Stimulated activated effector memory CD8-positive, alpha-beta T cell treated with anti-CD3 and anti-CD28 coated beads, Interleukin-12 subunit alpha, Interleukin-12 subunit beta, amount 100 ng/mL, for 72 hours (primary cell): ENCODE results near the gene UBN1.
"Not testable (repeated sequence)": the region's sequence is repeated elsewhere in the genome, so short reads cannot be mapped to it uniquely, and the experiment has no call there.

Experiments used
- ATAC-seq: fragments of 150-1000 bp; cut with Tn5 transposase; 2 replicates; pipeline ENCODE4 v1.10.0; 2021
- DNase-seq, 2 donors: peaks; one replicate each; pipeline ENCODE4 v3.0.0; 2021 to 2022; ENCODE audit warnings: low spot score in 2 of 2
- H3K27ac Mint-ChIP-seq: one replicate; pipeline ENCODE4 v1.8.0; 2022; ENCODE audit warnings: mild to moderate bottlenecking, mixed read lengths
- H3K36me3 Mint-ChIP-seq: one replicate; pipeline ENCODE4 v1.8.0; 2022; ENCODE audit warnings: mild to moderate bottlenecking, mixed read lengths
- H3K4me1 Mint-ChIP-seq: one replicate; pipeline ENCODE4 v1.8.0; 2022; ENCODE audit warnings: mixed read lengths
- H3K4me3 Mint-ChIP-seq: one replicate; pipeline ENCODE4 v1.8.0; 2022; ENCODE audit warnings: mild to moderate bottlenecking, mixed read lengths
- H3K9me3 Mint-ChIP-seq: one replicate; pipeline ENCODE4 v1.8.0; 2022; ENCODE audit warnings: mixed read lengths

The UBN1 gene

DNA sequence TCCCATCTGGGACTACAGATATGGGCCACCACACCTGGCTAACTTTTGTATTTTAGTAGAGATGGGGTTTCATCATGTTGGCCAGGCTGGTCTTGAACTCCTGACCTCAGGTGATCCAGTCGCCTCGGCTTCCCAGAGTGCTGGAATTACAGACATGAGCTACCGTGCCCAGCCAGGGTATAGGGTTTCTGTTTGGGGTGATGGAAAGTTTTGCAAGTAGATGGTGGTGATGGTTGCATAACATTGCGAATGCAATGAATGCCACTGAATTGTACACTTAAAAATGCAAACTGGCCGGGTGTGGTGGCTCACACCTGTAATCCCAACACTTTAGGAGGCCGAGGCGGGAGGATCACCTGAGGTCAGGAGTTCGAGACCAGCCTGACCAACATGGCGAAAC is 49.5 kb downstream of the UBN1 start:
- H3K9me3 Mint-ChIP-seq, DNase-seq, H3K27ac Mint-ChIP-seq, H3K4me3 Mint-ChIP-seq, H3K36me3 Mint-ChIP-seq, ATAC-seq, H3K4me1 Mint-ChIP-seq: not testable (repeated sequence)

DNA sequence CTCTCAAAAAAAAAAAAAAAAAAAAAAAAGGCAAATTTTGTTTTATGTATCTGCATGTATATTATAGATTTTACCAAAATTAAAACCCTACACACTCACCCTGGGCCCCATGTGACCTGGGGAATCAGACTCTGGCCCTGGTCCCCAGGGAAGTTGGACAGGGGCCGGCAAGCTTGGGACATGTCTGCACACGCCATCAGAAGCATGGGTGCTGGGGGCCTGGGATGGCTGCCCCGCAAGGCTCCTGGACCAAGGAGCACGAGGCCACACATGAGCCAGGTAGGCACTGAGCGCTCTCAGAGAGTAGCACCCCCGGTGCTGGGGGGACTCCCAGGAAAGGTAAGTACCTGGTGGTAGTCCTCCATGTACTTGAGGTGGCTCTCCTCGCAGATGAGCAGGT is 50.0 kb downstream of the UBN1 start:
- Mint-ChIP-seq H3K4me3 (no peak overlapping the region), H3K9me3 (no peaks in the 10 kb centered on the region), H3K4me1 (no peaks in the 10 kb centered on the region), H3K27ac (no peak overlapping the region), H3K36me3 (no peaks in the 10 kb centered on the region)
- DNase-seq (no peak), ATAC-seq (no peak)

DNA sequence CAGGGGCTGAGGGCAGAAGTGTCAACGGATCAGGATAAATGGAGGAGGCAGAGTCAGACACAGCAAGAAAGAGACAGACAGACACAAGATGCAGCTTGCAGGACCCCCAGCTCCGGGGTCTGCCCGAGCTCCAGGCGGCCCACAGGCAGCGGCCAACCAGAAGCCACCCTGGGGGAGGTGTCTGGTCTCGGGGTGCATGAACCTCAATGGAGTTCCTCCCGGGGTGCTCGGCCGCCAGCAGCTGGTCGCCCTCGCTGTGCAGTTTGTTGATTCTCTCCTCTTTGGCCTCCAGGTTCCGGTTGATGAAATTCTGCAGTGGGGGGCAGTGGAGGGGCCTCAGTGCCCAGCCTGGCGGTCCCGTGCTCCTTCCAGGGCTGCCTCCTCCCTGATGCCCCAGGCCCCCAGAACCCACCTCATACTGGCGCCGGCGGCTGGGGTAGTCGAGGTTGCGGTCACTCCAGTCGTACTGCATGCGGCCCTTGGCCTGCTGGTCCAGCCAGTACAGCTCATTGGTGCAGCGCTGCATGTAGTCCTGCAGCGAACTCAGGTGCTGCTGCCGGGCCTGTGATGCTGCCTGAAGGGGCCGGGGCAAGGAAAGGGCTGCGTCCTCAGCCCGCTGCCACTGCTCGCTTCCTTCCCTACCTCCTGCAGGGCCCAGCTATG is 51.7 kb downstream of the UBN1 start:
- H3K9me3 Mint-ChIP-seq = no peaks in the 10 kb centered on the region
- H3K4me1 Mint-ChIP-seq = no peaks in the 10 kb centered on the region
- H3K4me3 Mint-ChIP-seq = no peak overlapping the region
- H3K36me3 Mint-ChIP-seq = no peaks in the 10 kb centered on the region
- no peak for DNase-seq
- ATAC-seq = no peak
- H3K27ac Mint-ChIP-seq = no peak overlapping the region

DNA sequence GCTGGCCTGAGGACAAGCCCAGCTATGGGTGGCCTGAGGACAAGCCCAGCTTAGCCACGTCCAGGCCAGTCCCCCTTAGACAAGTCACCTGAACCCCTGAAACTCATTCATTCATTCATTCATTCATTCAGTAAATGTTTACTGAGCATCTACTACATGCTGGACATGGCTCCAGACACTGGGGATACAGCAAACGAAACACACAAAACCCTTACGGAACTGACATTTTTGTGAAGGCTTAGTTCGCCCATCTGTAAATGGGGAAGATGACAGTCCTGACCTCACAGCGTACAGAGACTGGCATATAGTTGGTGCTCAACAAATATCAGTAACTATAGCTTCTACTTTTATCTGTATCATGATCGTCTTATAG is 52.2 kb downstream of the UBN1 start:
- Mint-ChIP-seq H3K4me3 (no peak overlapping the region), H3K9me3 (no peaks in the 10 kb centered on the region), H3K36me3 (no peaks in the 10 kb centered on the region), H3K27ac (no peak overlapping the region), H3K4me1 (no peaks in the 10 kb centered on the region)
- no peak for ATAC-seq
- no peak for DNase-seq

DNA sequence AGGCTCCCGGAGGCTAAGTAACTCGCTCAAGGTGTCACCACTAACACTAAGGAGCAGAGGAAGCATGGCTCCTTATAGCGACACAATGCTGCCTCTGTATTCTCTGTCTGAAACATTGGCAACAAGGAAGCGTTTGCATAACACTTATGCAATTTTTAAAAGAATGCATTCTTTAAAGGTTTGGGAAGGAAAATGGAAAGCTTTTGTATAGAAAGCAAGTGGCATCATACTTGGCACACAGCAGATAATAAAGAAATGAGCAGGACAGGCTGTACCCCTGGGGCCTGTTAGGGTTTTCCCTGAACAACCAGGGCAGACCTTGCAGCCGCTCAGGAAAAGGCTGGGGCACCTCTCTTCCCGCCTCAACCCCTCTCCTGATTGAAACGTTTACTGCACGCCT is 52.8 kb downstream of the UBN1 start:
- no peaks in the 10 kb centered on the region for H3K36me3 Mint-ChIP-seq
- no peak overlapping the region for H3K4me3 Mint-ChIP-seq
- H3K9me3 Mint-ChIP-seq = no peaks in the 10 kb centered on the region
- no peak for DNase-seq
- H3K4me1 Mint-ChIP-seq = no peaks in the 10 kb centered on the region
- no peak for ATAC-seq
- H3K27ac Mint-ChIP-seq = no peak overlapping the region

DNA sequence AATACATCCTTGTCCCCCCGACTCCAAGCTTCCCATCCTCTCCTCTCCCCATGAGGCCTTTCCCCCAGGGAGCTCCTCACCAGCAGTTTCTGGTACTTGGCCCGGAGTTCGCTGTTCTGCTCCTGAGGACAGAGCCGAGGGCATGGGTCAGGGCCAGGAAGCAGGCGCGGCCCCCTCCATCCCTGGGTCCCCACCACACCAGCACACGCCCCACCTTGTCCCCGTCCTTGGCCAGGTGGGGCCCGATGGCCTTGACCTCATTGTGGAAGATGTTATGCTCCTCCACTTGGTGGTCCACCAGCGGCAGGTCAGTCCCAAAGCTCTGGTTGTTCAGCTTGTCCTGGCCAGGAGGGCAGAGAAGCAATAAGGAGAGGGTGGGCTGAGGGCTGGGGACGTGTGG is 53.5 kb downstream of the UBN1 start:
- H3K4me3 Mint-ChIP-seq = no peak overlapping the region
- H3K27ac Mint-ChIP-seq = no peak overlapping the region
- DNase-seq (no peak), ATAC-seq (no peak)
- H3K4me1 Mint-ChIP-seq = no peaks in the 10 kb centered on the region
- H3K9me3 Mint-ChIP-seq = no peaks in the 10 kb centered on the region
- H3K36me3 Mint-ChIP-seq = no peaks in the 10 kb centered on the region

DNA sequence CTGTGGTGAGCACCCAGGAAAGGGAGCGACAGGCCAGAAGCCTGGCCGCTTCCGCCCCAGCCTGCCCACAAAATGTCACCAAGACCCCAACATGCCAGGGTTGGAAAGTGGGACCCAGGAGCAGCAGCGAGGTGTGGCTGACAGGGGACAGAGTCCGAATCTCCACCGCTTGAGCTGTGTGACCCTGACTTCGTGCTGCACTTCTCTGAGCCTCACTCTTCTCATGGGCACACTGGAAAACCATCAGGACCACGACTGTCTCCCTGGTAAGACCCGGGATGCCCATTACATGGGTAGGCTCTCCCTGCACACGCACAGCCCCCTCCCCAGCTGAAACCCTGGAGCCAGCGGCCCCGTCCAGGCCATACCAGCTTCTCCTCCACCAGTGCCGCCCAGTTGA is 54.8 kb downstream of the UBN1 start:
- no peaks in the 10 kb centered on the region for H3K36me3 Mint-ChIP-seq
- DNase-seq = no peak
- H3K4me3 Mint-ChIP-seq = no peak overlapping the region
- H3K4me1 Mint-ChIP-seq = no peaks in the 10 kb centered on the region
- no peaks in the 10 kb centered on the region for H3K9me3 Mint-ChIP-seq
- no peak overlapping the region for H3K27ac Mint-ChIP-seq
- no peak for ATAC-seq

DNA sequence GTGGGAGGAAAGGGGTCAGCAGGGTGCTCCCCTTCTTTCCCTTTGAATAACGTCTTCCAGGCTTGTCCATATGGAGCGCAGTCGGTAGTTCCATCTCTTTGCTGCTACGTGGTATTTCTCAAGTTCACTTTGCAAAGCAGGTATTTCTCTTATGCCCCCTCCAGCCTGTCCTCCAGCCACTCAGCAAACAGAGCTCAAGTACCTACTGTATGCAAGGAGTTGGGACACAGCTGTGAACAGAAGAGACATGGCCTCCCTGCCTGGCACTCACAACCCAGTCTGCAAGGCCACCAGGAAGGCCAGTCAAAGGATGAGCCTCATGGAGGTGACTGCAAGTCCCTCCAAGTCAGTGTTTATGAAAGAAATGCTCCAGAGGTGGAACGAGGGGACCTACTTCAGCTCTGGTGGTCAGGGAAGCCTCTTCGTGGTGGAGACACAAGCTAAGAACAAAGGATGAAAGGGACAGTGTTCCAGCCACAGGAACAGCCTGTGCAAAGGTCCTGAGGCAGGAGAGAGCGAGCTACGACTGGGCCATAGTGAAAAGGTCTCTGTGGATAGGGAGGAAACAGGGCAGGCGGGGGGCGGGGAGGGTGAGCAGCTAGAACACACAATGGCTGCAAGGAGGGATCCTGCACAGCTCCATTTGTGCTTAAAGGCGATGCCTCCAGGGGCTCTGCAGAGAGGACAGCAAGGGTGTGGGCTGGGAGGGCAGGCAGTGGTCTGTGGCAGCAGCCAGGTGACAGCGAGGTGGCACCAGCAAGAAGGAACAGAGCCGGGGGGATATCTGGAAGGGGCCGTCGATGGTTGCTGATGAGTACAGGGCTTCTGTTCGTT is 57.0 kb downstream of the UBN1 start:
- DNase-seq (no peak), ATAC-seq (no peak)
- H3K27ac Mint-ChIP-seq = no peak overlapping the region

DNA sequence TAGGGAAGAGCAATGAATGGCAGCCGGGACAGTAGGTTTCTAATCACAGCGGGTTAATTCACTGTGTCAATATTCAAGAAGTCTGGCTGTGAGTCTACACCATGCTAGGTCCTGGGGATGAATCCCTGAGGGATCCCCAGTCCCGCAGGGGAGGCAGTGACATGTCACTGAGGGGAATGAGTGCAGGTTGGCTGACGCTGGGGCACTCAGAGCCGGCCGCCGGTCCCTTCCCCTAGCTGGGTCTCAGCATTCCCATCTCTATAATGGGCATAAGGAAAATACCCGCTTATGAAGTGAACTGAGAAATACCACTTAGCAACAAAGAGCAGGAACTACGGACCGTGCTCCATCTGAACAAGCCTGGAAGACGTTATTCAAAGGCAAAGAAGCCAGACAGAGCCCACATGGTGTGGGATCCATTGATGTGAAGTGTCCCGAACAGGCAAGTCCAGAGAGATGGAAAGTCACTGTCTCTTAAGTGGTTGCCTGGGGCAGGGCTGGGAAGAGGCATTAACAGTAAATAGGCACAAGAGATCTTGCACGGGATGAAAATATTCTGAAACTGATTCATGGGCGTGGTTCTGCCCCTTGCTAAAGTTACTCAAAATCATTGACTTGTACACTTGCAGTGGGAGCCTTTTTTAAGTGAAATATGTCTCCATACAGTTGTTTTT is 57.8 kb downstream of the UBN1 start:
- Mint-ChIP-seq H3K36me3 (no peaks in the 10 kb centered on the region), H3K27ac (no peak overlapping the region), H3K9me3 (no peaks in the 10 kb centered on the region), H3K4me1 (no peaks in the 10 kb centered on the region), H3K4me3 (no peak overlapping the region)
- DNase-seq (no peak), ATAC-seq (no peak)

More for the DNA sequence above, 57.0 kb downstream of the UBN1 start:
- Mint-ChIP-seq H3K9me3 (no peaks in the 10 kb centered on the region), H3K36me3 (no peaks in the 10 kb centered on the region), H3K4me1 (no peaks in the 10 kb centered on the region), H3K4me3 (no peak overlapping the region)

DNA sequence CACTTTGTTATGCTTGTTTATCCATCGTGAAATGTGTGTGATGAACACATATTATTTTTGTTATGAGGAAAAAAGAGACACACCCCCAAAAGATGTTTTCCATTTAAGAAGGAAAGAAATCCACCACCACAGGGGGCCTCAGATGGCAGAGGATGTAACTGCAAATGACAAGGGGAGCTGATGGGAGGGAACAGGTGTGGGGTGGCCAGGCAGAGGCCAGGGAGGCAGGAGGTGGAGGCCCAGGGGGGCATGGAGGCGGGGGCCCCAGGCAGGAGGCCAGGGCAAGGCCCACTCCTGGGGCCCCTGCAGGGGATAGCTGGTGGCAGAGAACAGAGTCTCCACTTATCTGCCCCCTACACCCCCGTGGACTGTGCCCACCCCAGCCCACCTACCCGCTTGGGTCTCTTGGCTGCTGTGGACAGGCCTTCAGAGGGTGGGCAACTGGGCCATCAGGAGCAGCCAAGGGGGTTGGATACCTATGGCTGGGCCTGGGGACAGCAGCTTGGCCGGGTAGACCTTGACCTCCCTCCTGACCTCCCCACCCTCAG is 61.6 kb downstream of the UBN1 start:
- Mint-ChIP-seq H3K27ac (no peak overlapping the region), H3K9me3 (no peaks in the 10 kb centered on the region), H3K36me3 (no peaks in the 10 kb centered on the region), H3K4me3 (no peak overlapping the region), H3K4me1 (no peaks in the 10 kb centered on the region)
- DNase-seq = no peak
- peak; percentile 19 for ATAC-seq

DNA sequence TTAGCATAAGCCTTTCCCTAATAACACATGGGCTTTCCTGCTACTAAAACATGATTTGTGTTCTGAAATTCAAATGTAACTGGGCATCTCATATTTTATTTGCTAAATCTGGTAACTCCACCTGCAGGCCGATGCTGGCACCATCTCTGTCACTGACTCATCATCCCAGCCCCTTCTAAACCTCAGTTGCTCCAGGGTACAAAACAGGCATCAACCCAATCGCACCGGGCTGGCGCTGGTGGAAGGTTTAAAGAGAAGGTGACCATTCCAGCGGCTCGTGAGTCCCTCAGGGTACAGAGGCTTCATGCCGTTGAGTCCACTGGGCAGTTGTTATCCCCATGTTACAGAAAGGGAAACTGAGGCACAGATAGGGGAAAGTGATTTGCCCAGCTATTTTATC is 62.5 kb downstream of the UBN1 start:
- ATAC-seq = no peak
- no peak for DNase-seq
- H3K4me3 Mint-ChIP-seq = no peak overlapping the region
- no peaks in the 10 kb centered on the region for H3K9me3 Mint-ChIP-seq
- no peak overlapping the region for H3K27ac Mint-ChIP-seq
- H3K36me3 Mint-ChIP-seq = no peaks in the 10 kb centered on the region
- no peaks in the 10 kb centered on the region for H3K4me1 Mint-ChIP-seq

DNA sequence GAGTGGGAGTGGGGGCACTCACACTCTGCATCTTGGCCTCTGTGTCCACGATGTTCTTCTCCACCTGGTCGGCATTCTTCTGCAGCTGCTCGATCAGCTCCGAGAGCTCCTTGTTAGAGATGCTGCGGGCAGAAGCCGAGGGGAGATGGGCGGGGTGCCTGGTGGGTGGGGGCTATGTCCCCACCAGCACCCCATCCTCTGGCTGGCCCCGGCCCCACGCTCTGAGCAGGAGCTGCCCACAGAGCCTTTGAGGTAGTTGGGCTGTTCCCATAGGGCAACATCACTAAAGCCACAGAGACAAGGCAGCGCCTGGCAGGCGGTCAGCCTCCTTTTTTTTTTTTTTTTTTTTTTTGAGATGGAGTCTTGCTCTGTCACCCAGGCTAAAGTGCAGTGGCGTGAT is 63.5 kb downstream of the UBN1 start:
- ATAC-seq = no peak
- H3K27ac Mint-ChIP-seq = no peak overlapping the region
- no peak overlapping the region for H3K4me3 Mint-ChIP-seq
- no peaks in the 10 kb centered on the region for H3K4me1 Mint-ChIP-seq
- DNase-seq = no peak
- no peaks in the 10 kb centered on the region for H3K36me3 Mint-ChIP-seq
- no peaks in the 10 kb centered on the region for H3K9me3 Mint-ChIP-seq

DNA sequence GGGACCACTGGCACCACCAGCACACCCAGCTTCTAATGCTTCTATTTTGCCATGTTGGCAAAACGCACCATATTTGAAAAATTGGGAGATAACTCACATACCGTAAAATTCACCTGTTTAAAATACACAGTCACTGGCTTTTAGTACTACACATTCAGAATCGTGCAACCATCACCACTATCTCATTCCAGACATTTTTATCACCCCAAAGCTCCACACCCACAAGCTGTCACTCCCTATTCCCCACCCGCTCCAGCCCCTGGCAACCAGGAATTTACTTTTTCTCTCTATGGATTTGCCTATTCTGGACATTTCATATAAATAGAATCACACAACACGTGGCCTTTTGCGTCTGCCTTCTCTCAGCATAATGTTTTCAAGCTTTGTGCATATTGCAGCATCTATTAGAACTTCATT is 64.7 kb downstream of the UBN1 start:
- H3K36me3 Mint-ChIP-seq = no peaks in the 10 kb centered on the region
- H3K27ac Mint-ChIP-seq = no peak overlapping the region
- no peaks in the 10 kb centered on the region for H3K4me1 Mint-ChIP-seq
- ATAC-seq (no peak), DNase-seq (no peak)
- H3K4me3 Mint-ChIP-seq = no peak overlapping the region
- no peaks in the 10 kb centered on the region for H3K9me3 Mint-ChIP-seq

DNA sequence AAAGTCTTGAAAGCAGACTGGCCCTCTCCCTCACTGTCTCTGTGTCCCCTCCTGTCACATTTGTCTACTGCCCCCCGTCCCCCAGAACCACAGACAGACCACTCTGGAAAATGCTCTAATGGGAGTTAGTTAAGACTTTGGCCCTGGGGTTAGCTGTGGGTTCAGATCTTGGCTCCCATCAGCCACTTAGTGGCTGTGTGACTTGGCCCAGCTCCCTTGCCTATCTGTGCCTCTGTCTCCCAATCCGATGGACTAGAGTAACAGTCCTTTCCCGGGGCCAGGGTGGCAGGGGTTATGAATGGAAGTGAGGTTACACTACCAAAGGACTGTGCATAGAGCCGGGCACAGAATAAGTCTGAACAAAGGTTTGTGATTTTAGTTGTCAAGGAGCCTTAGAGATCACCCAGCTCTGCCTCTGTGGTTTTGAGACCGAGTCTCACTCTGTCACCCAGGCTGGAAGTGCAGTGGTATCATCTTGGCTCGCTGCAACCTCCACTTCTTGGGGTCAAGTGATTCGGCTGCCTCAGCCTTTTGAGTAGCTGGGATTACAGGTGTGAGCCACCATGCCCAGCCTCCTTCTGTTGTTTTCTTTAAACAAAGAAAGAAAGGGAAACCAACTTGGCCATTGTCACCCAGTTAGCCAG is 66.0 kb downstream of the UBN1 start:
- DNase-seq (no peak), ATAC-seq (no peak)
- Mint-ChIP-seq H3K4me1 (no peaks in the 10 kb centered on the region), H3K4me3 (no peak overlapping the region), H3K27ac (no peak overlapping the region), H3K9me3 (no peaks in the 10 kb centered on the region), H3K36me3 (no peaks in the 10 kb centered on the region)

DNA sequence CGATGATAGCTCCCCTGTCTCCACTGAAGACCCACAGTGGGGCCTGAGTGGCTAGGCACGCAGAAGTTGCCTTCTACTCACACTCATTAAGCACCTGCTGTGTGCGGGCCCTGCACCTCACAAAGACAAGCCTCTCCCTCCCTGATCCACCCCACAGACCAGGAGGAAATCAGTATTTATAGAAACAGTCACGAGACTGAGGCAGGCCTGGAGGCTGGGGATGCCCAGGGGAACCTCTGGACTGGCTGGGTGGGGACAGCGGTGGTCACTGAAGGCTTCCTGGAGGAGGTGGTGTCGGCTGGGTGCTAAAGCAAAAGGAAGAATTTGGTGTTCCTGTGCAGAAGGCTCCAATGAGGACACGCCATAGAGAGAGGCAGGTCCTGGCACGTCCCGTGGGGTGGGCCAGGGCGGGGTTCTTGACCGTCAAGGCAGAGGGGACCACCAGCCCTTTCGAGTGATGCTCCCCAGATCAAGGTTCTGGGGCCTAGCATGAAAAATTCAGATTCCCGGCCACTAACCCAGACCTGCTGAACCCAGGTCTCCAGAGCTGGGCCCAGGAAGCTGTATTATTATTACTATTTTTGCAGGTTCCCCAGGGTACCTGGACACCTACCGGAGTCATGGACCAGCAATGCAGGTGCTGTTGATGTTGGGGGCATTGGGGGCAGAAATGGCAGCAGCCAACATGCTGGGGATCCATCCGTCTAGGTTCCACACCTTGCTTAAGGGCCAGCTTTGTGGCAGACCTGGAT is 66.7 kb downstream of the UBN1 start:
- Mint-ChIP-seq H3K4me3 (no peak overlapping the region), H3K27ac (no peak overlapping the region), H3K4me1 (no peaks in the 10 kb centered on the region), H3K9me3 (no peaks in the 10 kb centered on the region), H3K36me3 (no peaks in the 10 kb centered on the region)
- no peak for DNase-seq
- no peak for ATAC-seq
